AG09319 (cell line): ENCODE measurements around the gene NTHL1.

ENCODE experiments used
- DNase-seq: peaks from one replicate; pipeline ENCODE4 v3.0.0-alpha.2; 2010; ENCODE audit warnings: low read depth; ENCODE audit errors: extremely low read depth
- TF ChIP-seq, protein P1 (sequence below): IDR thresholded peaks from 2 replicates; pipeline ENCODE4 v1.5.1; 2011; ENCODE audit warnings: low read depth, mild to moderate bottlenecking, inconsistent platforms, low read length, moderate library complexity

Gene NTHL1

DNA sequence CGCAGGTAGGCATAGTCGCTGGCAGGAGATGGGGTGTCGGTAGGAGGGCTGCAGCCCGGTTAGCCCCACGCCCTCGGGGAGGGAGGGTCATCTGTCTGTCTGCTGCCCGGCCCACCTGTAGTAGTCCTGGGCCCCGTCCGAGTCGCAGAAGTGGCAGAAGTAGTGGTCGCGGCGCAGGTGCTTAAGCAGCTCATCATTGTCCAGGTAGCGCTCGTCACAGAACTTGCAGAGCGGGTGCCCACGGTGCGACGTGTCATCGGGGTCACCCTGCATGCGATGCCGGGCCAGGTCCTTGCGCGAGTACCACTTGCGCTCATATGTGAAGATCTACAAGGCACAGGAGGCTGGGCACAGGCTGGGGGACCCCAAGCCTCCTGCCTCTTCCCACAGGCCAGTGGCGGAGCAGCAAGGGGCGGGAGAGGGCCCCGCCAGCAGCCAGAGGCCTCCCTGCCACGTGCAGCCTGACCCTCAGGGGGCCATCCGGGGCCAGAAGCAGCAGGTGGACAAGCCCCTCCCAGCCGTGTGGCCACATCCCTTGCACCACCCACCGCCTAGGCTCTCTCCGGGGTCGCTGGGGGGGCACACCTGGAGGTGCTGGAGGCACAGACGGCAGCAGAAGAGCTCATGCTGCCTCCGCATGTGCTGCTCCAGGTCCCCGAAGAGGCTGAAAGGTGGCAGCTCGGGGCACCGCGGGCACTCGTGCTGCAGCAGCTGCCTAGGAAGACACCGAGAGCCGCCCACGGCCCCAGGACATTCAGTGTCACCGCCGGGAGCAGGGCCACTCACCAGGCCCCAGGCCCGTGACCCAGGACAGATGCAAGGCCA is 45.0 kb downstream of the NTHL1 start:
- TF ChIP-seq, protein P1, sequence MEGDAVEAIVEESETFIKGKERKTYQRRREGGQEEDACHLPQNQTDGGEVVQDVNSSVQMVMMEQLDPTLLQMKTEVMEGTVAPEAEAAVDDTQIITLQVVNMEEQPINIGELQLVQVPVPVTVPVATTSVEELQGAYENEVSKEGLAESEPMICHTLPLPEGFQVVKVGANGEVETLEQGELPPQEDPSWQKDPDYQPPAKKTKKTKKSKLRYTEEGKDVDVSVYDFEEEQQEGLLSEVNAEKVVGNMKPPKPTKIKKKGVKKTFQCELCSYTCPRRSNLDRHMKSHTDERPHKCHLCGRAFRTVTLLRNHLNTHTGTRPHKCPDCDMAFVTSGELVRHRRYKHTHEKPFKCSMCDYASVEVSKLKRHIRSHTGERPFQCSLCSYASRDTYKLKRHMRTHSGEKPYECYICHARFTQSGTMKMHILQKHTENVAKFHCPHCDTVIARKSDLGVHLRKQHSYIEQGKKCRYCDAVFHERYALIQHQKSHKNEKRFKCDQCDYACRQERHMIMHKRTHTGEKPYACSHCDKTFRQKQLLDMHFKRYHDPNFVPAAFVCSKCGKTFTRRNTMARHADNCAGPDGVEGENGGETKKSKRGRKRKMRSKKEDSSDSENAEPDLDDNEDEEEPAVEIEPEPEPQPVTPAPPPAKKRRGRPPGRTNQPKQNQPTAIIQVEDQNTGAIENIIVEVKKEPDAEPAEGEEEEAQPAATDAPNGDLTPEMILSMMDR = no peak
- no peak for DNase-seq

DNA sequence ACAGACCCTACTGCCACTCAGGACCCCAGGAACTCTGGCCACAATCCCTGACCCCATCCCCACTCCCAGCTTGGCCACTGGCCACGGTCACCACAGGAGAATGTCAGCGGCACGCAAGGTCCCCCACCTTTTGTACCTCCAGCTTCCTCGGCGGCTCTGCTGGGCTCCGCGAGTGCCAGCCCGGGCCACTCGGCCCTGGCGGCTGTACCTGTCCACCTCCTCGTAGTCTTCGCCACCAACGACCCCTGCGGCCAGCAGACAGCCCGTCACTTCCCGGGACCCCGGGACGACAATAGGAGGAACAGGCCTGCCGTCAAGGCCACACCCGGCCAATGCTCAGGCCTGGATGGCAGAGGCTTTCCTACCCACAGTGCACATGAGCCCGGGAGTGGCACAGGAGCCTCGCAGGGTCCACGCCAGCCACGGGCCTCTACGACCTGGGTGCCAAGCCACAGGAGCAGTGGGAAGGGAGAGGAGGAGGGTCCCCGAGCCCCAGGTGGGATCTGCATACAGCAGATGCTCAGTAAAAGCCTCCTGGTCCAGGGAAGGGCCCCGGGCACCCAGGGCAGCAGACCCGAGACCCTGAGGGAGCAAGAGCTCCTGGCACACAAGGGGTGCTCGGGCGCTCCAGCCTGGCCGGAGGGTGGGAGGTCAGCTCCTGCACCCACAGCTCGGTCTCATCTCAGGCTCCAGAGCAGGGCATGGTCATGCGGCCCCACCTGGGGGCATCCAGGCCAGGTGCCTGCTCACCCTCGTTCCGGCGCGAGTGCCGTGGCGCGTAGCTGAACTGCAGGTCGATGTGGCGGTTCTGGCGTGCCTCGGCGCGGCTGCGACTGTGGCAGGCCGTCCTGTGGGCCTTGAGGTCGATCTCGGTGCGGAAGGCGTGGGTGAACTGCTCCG is 45.9 kb downstream of the NTHL1 start:
- TF ChIP-seq, protein P1 = no peak
- no peak for DNase-seq

DNA sequence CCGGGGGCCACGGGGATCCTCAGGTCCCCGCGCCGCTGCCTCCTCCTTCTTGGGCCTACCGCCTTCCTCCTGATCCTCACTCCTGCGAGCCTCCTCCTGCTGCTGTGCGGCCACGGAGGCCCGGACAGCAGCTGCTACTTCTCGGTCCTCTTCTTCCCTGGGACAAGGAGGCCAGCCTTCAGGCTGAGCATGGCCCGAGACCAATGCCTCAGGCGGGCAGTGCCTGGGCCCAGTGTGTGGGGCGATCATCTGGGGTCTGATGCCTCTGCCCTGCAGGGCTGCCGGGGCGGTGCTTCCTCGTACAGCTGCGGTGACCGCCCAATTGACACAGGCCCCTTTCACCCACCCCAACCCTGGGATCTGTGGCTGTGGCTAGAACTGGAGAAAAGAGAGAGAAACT is 46.6 kb downstream of the NTHL1 start:
- TF ChIP-seq, protein P1 = no peak
- DNase-seq = no peak

DNA sequence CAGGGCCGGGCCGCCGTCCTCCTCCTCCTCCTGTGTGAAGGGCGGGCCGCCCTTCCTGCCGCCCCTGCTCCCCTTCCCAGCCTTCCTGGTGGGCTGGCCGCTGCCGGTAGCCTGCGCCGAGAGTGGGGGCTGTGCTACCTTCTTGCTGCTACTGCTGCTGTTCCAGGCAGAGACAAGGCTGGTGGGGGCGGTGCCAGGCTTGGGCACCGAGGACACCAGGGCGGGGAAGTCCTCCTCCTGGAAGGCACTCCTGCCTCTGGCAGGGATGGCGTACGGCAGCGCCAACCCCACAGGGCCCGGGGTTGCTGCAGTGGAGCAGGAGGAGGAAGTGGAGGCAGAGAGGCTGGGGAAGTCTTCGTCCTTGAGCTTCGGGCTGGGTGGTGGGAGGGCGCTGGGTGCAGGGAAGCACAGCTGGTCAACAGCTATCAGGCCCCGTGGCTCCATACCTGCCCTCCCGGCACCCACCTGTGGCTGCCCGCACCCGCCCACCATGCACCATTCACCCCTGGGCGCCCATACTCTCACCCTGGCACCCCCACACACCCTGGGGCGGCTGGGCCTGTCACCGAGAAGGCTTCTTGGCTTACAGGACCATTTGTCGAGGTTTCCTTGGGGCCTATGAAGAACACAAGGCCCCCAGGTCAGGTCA is 47.6 kb downstream of the NTHL1 start:
- no peak for DNase-seq

DNA sequence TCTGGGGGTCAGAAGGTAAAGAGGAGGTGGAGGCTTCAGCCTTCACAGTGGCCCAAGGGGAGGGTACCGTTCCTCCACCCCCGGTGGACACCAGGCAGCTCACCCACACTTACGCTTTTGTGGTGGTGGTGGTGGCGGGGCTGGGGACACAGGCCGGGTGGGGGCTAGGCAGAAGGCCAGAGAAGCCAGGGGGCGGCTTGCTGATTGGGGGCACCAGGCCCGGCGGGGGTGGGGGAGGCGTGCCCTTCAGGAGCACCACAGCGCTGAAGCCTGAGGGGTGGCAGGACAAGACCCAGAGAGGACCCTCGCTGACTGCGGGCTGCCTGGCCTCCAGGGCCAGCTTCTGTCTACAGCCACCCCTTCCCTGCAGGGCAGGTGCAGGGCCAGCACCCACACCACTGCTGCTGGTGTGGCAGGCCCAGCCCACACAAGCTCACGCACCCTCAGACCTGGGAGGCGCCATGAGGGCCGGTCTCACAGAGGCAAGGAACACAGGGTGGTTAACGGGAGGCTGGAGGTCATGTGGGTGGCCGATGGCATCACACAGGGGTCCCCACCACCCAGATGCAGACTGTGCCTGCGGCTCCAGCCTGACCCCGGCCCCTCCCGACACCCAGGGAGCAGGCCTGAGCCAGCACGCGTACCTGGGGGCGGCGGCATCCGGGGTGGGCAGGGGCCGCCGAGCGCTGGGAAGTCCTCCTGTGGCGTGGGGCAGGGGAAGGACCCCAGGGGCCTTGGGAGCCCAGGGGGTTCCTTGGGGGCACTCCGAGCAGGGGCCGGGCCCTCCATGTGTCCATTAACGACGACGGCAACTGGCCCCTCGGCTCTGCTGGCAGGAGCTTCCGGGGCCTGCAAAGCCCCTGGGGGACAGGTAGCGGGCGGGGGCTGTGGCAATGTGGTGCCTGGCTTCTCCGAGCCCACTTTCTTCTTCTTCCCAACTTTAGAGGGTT is 48.5 kb downstream of the NTHL1 start:
- TF ChIP-seq, protein P1 = no peak
- DNase-seq = no peak

More for the DNA sequence above, 47.6 kb downstream of the NTHL1 start:
- TF ChIP-seq, protein P1 = no peak

DNA sequence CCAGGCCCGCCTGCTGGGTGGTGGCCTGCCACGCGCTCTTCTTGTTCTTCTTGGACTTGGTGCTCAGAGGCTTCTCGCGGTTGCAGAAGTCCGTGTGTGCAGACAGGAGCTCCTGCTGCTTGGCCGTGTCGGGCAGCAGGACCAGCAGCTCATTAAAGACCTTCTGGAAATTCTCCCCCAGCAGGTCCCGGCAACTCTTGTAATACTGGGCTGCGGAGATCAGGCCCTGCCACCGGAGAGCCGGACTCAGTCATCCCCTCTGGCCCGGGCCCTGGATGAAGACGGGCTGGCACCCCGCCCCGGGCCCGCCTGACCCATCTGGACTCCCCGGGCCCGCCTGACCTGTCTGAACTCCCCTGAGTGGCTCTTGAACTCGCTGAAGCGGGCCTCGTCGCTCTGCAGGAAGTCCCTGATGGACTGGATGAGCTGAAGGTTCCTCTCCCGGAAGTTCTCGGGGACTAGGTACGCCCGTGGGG is 49.2 kb downstream of the NTHL1 start:
- no peak for DNase-seq
- TF ChIP-seq, protein P1 = no peak
